Keratinocyte (primary cell): ENCODE measurements around the gene CASP9.

Experiments
- CTCF ChIP-seq, 3 experiments: IDR thresholded peaks in 1 of 3; conservative IDR thresholded peaks in 1 of 3; optimal IDR thresholded peaks in 1 of 3; 2 replicates in 2 of 3; 3 replicates in 1 of 3; pipeline versions ENCODE3 to v1.5.1; 2011; ENCODE audit warnings: low read length in 3 of 3, mild to moderate bottlenecking in 3 of 3, moderate library complexity in 2 of 3, control low read depth in 1 of 3, inconsistent platforms in 1 of 3; ENCODE audit not compliant: insufficient read depth in 2 of 3; ENCODE audit errors: extremely low read depth in 1 of 3
- EZH2 ChIP-seq: IDR thresholded peaks from one replicate; pipeline ENCODE4 v1.6.1; 2012; ENCODE audit warnings: inconsistent platforms, mild to moderate bottlenecking, low read length, moderate library complexity

- TF ChIP-seq CTCF (optimal IDR thresholded peaks at IDR 0.05 in 1 of 3, IDR thresholded peaks at IDR 0.05 in 1 of 3, conservative IDR thresholded peaks at IDR 0.05 in 1 of 3; ENCODE audit: extremely low read depth in 1 of 3, insufficient read depth in 2 of 3, low read length in 3 of 3) (no peak), EZH2 (no peak)
These were observed 80.7 kb downstream of the CASP9 start for GRCh38 chr1:15443281-15443680.
